ENCODE data around the gene VSNL1. TPM values are rescaled to one million over a fixed set of nuclear protein-coding genes. Genes with fewer than 3 reads are reported as not detected.
A peak's percentile ranks its signal among the peaks of the same experiment; 100 is the strongest.

Gene VSNL1
- total and polyA plus RNA-seq, 2 experiments from 2014 or later, result 0.70 to 1.8 TPM

GRCh38 chr2:17617955-17618354 is 77.5 kb downstream of the VSNL1 start:
- Histone ChIP-seq H3K9ac (no peak overlapping the region), H3K4me2 (ENCODE audit: unreplicated experiment) (no peak overlapping the region), H3K9me2 (ENCODE audit: insufficient read depth) (no peaks in the 10 kb centered on the region), H3K27me3 (replicated peaks; ENCODE audit: insufficient read depth) (no peaks in the 10 kb centered on the region), H4K20me1 (ENCODE audit: insufficient read depth) (no peaks in the 10 kb centered on the region), H3F3A (ENCODE audit: insufficient read depth) (peaks cover 40% of the 10 kb centered on the region), H2AFZ (no peak overlapping the region), H3K79me2 (ENCODE audit: insufficient read depth) (no peaks in the 10 kb centered on the region), H3K4me3 (no peak overlapping the region), H3K4me1 (ENCODE audit: insufficient read depth) (peaks cover 39% of the 10 kb centered on the region), H3K27ac (no peak overlapping the region), H3K36me3 (ENCODE audit: low read depth) (no peaks in the 10 kb centered on the region), H3K9me3 (ENCODE audit: low read depth) (no peaks in the 10 kb centered on the region)
- in situ Hi-C loops (cut with MboI), result no loop called here
- DNase-seq, result no peak
- WGBS, 2 experiments (ENCODE audit: low coverage in 1 of 2, low lambda C conversion rate in 2 of 2, missing lambda C conversion rate in 2 of 2), result 46 to 65% methylated on average over 1 of the region's 1 CpG
- TF ChIP-seq EZH2phosphoT487 (IDR thresholded peaks at IDR 0.05; ENCODE audit: insufficient read depth, low read depth) (no peak), EZH2 (IDR thresholded peaks at IDR 0.05; ENCODE audit: insufficient read depth, poor library complexity, severe bottlenecking) (no peak)

GRCh38 chr2:17620280-17620679 is 79.8 kb downstream of the VSNL1 start:
- no peak for TF ChIP-seq EZH2phosphoT487 (IDR thresholded peaks at IDR 0.05; ENCODE audit: insufficient read depth, low read depth)
- TF ChIP-seq EZH2 (IDR thresholded peaks at IDR 0.05; ENCODE audit: insufficient read depth, poor library complexity, severe bottlenecking), result no peak
- no peaks in the 10 kb centered on the region for H3K27me3 ChIP-seq (replicated peaks; ENCODE audit: insufficient read depth)
- 56% methylated on average over 6 of the region's 6 CpGs for WGBS, 2 experiments (ENCODE audit: low coverage in 1 of 2, low lambda C conversion rate in 2 of 2, missing lambda C conversion rate in 2 of 2)
- H3K4me1 ChIP-seq (ENCODE audit: insufficient read depth), result peaks cover 33% of the 10 kb centered on the region
- no peaks in the 10 kb centered on the region for H3K79me2 ChIP-seq (ENCODE audit: insufficient read depth)
- peak overlapping the region; percentile 28; the same call in 1 of the 2 replicates for H3K27ac ChIP-seq
- in situ Hi-C loops (cut with MboI), result no loop called here
- no peaks in the 10 kb centered on the region for H4K20me1 ChIP-seq (ENCODE audit: insufficient read depth)
- H3K4me3 ChIP-seq, result no peak overlapping the region
- H3K9me3 ChIP-seq (ENCODE audit: low read depth), result no peaks in the 10 kb centered on the region
- H3K4me2 ChIP-seq (ENCODE audit: unreplicated experiment), result no peak overlapping the region
- H3F3A ChIP-seq (ENCODE audit: insufficient read depth), result peaks cover 31% of the 10 kb centered on the region
- H3K9ac ChIP-seq, result no peak overlapping the region
- H3K9me2 ChIP-seq (ENCODE audit: insufficient read depth), result no peaks in the 10 kb centered on the region
- H2AFZ ChIP-seq, result no peak overlapping the region
- no peaks in the 10 kb centered on the region for H3K36me3 ChIP-seq (ENCODE audit: low read depth)
- DNase-seq, result peak; percentile 48

GRCh38 chr2:17620841-17621240 is 80.3 kb downstream of the VSNL1 start:
- Histone ChIP-seq H3K36me3 (ENCODE audit: low read depth) (no peaks in the 10 kb centered on the region), H3K9ac (no peak overlapping the region), H3K4me1 (ENCODE audit: insufficient read depth) (peaks cover 28% of the 10 kb centered on the region), H3K4me2 (ENCODE audit: unreplicated experiment) (peak overlapping the region; percentile 9), H2AFZ (no peak overlapping the region), H4K20me1 (ENCODE audit: insufficient read depth) (no peaks in the 10 kb centered on the region), H3K27me3 (replicated peaks; ENCODE audit: insufficient read depth) (no peaks in the 10 kb centered on the region), H3K9me3 (ENCODE audit: low read depth) (no peaks in the 10 kb centered on the region), H3K9me2 (ENCODE audit: insufficient read depth) (no peaks in the 10 kb centered on the region), H3K27ac (peak overlapping the region; percentile 28), H3K79me2 (ENCODE audit: insufficient read depth) (no peaks in the 10 kb centered on the region), H3F3A (ENCODE audit: insufficient read depth) (peaks cover 25% of the 10 kb centered on the region), H3K4me3 (no peak overlapping the region)
- peak; percentile 68 for DNase-seq
- in situ Hi-C loops (cut with MboI), result no loop called here
- TF ChIP-seq EZH2 (IDR thresholded peaks at IDR 0.05; ENCODE audit: insufficient read depth, poor library complexity, severe bottlenecking), result no peak
- no peak for TF ChIP-seq EZH2phosphoT487 (IDR thresholded peaks at IDR 0.05; ENCODE audit: insufficient read depth, low read depth)

GRCh38 chr2:17621781-17622180 is 81.3 kb downstream of the VSNL1 start:
- H3K9me2 ChIP-seq (ENCODE audit: insufficient read depth), result no peaks in the 10 kb centered on the region
- H3K36me3 ChIP-seq (ENCODE audit: low read depth), result no peaks in the 10 kb centered on the region
- TF ChIP-seq EZH2 (IDR thresholded peaks at IDR 0.05; ENCODE audit: insufficient read depth, poor library complexity, severe bottlenecking), result no peak
- TF ChIP-seq EZH2phosphoT487 (IDR thresholded peaks at IDR 0.05; ENCODE audit: insufficient read depth, low read depth), result no peak
- H3F3A ChIP-seq (ENCODE audit: insufficient read depth), result peaks cover 18% of the 10 kb centered on the region
- no peaks in the 10 kb centered on the region for H3K27me3 ChIP-seq (replicated peaks; ENCODE audit: insufficient read depth)
- H3K4me3 ChIP-seq, result no peak overlapping the region
- DNase-seq, result peak; percentile 72
- H3K4me1 ChIP-seq (ENCODE audit: insufficient read depth), result peaks cover 20% of the 10 kb centered on the region
- 45 to 56% methylated on average over 2 of the region's 2 CpGs for WGBS, 2 experiments (ENCODE audit: low coverage in 1 of 2, low lambda C conversion rate in 2 of 2, missing lambda C conversion rate in 2 of 2)
- no peaks in the 10 kb centered on the region for H4K20me1 ChIP-seq (ENCODE audit: insufficient read depth)
- in situ Hi-C loops (cut with MboI), result no loop called here
- peak overlapping the region; percentile 9 for H3K4me2 ChIP-seq (ENCODE audit: unreplicated experiment)
- no peaks in the 10 kb centered on the region for H3K79me2 ChIP-seq (ENCODE audit: insufficient read depth)
- H3K27ac ChIP-seq, result peak overlapping the region; percentile 28; the same call in 1 of the 2 replicates
- H3K9ac ChIP-seq, result no peak overlapping the region
- no peak overlapping the region for H2AFZ ChIP-seq
- no peaks in the 10 kb centered on the region for H3K9me3 ChIP-seq (ENCODE audit: low read depth)

- Histone ChIP-seq H2AFZ (no peak overlapping the region), H3K9me2 (ENCODE audit: insufficient read depth) (no peaks in the 10 kb centered on the region), H3K36me3 (ENCODE audit: low read depth) (no peaks in the 10 kb centered on the region), H3K9me3 (ENCODE audit: low read depth) (no peaks in the 10 kb centered on the region), H4K20me1 (ENCODE audit: insufficient read depth) (no peaks in the 10 kb centered on the region), H3F3A (ENCODE audit: insufficient read depth) (peaks cover 12% of the 10 kb centered on the region), H3K27me3 (replicated peaks; ENCODE audit: insufficient read depth) (no peaks in the 10 kb centered on the region), H3K4me1 (ENCODE audit: insufficient read depth) (peaks cover 15% of the 10 kb centered on the region), H3K79me2 (ENCODE audit: insufficient read depth) (no peaks in the 10 kb centered on the region), H3K4me2 (ENCODE audit: unreplicated experiment) (no peak overlapping the region), H3K4me3 (no peak overlapping the region), H3K9ac (no peak overlapping the region), H3K27ac (no peak overlapping the region)
- in situ Hi-C loops (cut with MboI), result no loop called here
- TF ChIP-seq EZH2phosphoT487 (IDR thresholded peaks at IDR 0.05; ENCODE audit: insufficient read depth, low read depth), result no peak
- no peak for TF ChIP-seq EZH2 (IDR thresholded peaks at IDR 0.05; ENCODE audit: insufficient read depth, poor library complexity, severe bottlenecking)
- no peak for DNase-seq
- WGBS, 2 experiments (ENCODE audit: low coverage in 1 of 2, low lambda C conversion rate in 2 of 2, missing lambda C conversion rate in 2 of 2), result 81 to 85% methylated on average over 3 of the region's 3 CpGs
These were observed 85.0 kb downstream of the VSNL1 start for GRCh38 chr2:17625446-17625845.

Data from GM23248 (cell line).